ENCODE data around the gene LACRT. TPM values are rescaled to one million over a fixed set of nuclear protein-coding genes. Genes with fewer than 3 reads are reported as not detected.

The LACRT gene
- total RNA-seq, 1 donor: not detected

GRCh38 chr12:54596526-54596946, 38.2 kb downstream of the LACRT start:
- no peaks in the 10 kb centered on the region for H3K9me3 ChIP-seq (ENCODE audit: low read depth, low read length)
- H3K27me3 ChIP-seq (ENCODE audit: insufficient read depth, low read length): no peaks in the 10 kb centered on the region
- no peaks in the 10 kb centered on the region for H3K4me1 ChIP-seq (ENCODE audit: insufficient read depth, low read length)
- no peak overlapping the region for H3K4me3 ChIP-seq (ENCODE audit: low read length)

GRCh38 chr12:54595471-54595870, 39.2 kb downstream of the LACRT start:
- no peak overlapping the region for H3K4me3 ChIP-seq (ENCODE audit: low read length)
- no peaks in the 10 kb centered on the region for H3K9me3 ChIP-seq (ENCODE audit: low read depth, low read length)
- H3K4me1 ChIP-seq (ENCODE audit: insufficient read depth, low read length): no peaks in the 10 kb centered on the region
- H3K27me3 ChIP-seq (ENCODE audit: insufficient read depth, low read length): no peaks in the 10 kb centered on the region

GRCh38 chr12:54593725-54594124, 41.0 kb downstream of the LACRT start:
- H3K27me3 ChIP-seq (ENCODE audit: insufficient read depth, low read length): peaks cover 13% of the 10 kb centered on the region

GRCh38 chr12:54593135-54593534, 41.6 kb downstream of the LACRT start:
- no peak overlapping the region for H3K4me3 ChIP-seq (ENCODE audit: low read length)
- H3K4me1 ChIP-seq (ENCODE audit: insufficient read depth, low read length): peaks cover 5% of the 10 kb centered on the region
- peaks cover 15% of the 10 kb centered on the region for H3K27me3 ChIP-seq (ENCODE audit: insufficient read depth, low read length)
- H3K9me3 ChIP-seq (ENCODE audit: low read depth, low read length): no peaks in the 10 kb centered on the region

More at GRCh38 chr12:54593725-54594124, 41.0 kb downstream of the LACRT start:
- no peak overlapping the region for H3K4me3 ChIP-seq (ENCODE audit: low read length)
- peaks cover 4% of the 10 kb centered on the region for H3K4me1 ChIP-seq (ENCODE audit: insufficient read depth, low read length)
- H3K9me3 ChIP-seq (ENCODE audit: low read depth, low read length): no peaks in the 10 kb centered on the region

GRCh38 chr12:54592316-54592715, 42.4 kb downstream of the LACRT start:
- peaks cover 5% of the 10 kb centered on the region for H3K4me1 ChIP-seq (ENCODE audit: insufficient read depth, low read length)
- no peak overlapping the region for H3K4me3 ChIP-seq (ENCODE audit: low read length)
- no peaks in the 10 kb centered on the region for H3K9me3 ChIP-seq (ENCODE audit: low read depth, low read length)
- peaks cover 23% of the 10 kb centered on the region for H3K27me3 ChIP-seq (ENCODE audit: insufficient read depth, low read length)

GRCh38 chr12:54590978-54591591, 43.6 kb downstream of the LACRT start:
- H3K27me3 ChIP-seq (ENCODE audit: insufficient read depth, low read length): peaks cover 33% of the 10 kb centered on the region
- no peaks in the 10 kb centered on the region for H3K9me3 ChIP-seq (ENCODE audit: low read depth, low read length)
- peaks cover 5% of the 10 kb centered on the region for H3K4me1 ChIP-seq (ENCODE audit: insufficient read depth, low read length)
- no peak overlapping the region for H3K4me3 ChIP-seq (ENCODE audit: low read length)

- no peak overlapping the region for H3K4me3 ChIP-seq (ENCODE audit: low read length)
- H3K9me3 ChIP-seq (ENCODE audit: low read depth, low read length): no peaks in the 10 kb centered on the region
- H3K27me3 ChIP-seq (ENCODE audit: insufficient read depth, low read length): peaks cover 33% of the 10 kb centered on the region
- H3K4me1 ChIP-seq (ENCODE audit: insufficient read depth, low read length): peaks cover 5% of the 10 kb centered on the region
Measured at GRCh38 chr12:54589964-54590363, 44.7 kb downstream of the LACRT start.

GRCh38 chr12:54588890-54589267, 45.8 kb downstream of the LACRT start:
- no peak overlapping the region for H3K4me3 ChIP-seq (ENCODE audit: low read length)
- peaks cover 5% of the 10 kb centered on the region for H3K4me1 ChIP-seq (ENCODE audit: insufficient read depth, low read length)
- H3K27me3 ChIP-seq (ENCODE audit: insufficient read depth, low read length): peaks cover 33% of the 10 kb centered on the region
- no peaks in the 10 kb centered on the region for H3K9me3 ChIP-seq (ENCODE audit: low read depth, low read length)

- H3K27me3 ChIP-seq (ENCODE audit: insufficient read depth, low read length): peaks cover 33% of the 10 kb centered on the region
- no peaks in the 10 kb centered on the region for H3K9me3 ChIP-seq (ENCODE audit: low read depth, low read length)
- no peak within 1 kb of the TSS for H3K4me3 ChIP-seq (ENCODE audit: low read length)
- peaks cover 5% of the 10 kb centered on the region for H3K4me1 ChIP-seq (ENCODE audit: insufficient read depth, low read length)
Measured at GRCh38 chr12:54588110-54588889, 46.4 kb downstream of the LACRT start, which contains the start of gene PPP1R1A. PPP1R1A (minus strand) TSS chr12:54588659; CDS start chr12:54588488, 171 bp downstream.

GRCh38 chr12:54587315-54587873, 47.3 kb downstream of the LACRT start:
- peaks cover 5% of the 10 kb centered on the region for H3K4me1 ChIP-seq (ENCODE audit: insufficient read depth, low read length)
- no peaks in the 10 kb centered on the region for H3K9me3 ChIP-seq (ENCODE audit: low read depth, low read length)
- H3K4me3 ChIP-seq (ENCODE audit: low read length): no peak overlapping the region
- H3K27me3 ChIP-seq (ENCODE audit: insufficient read depth, low read length): peaks cover 33% of the 10 kb centered on the region

GRCh38 chr12:54586620-54587019, 48.1 kb downstream of the LACRT start:
- H3K4me3 ChIP-seq (ENCODE audit: low read length): no peak overlapping the region
- peaks cover 5% of the 10 kb centered on the region for H3K4me1 ChIP-seq (ENCODE audit: insufficient read depth, low read length)
- no peaks in the 10 kb centered on the region for H3K9me3 ChIP-seq (ENCODE audit: low read depth, low read length)
- peaks cover 33% of the 10 kb centered on the region for H3K27me3 ChIP-seq (ENCODE audit: insufficient read depth, low read length)

GRCh38 chr12:54585243-54585642, 49.5 kb downstream of the LACRT start:
- Histone ChIP-seq H3K4me3 (ENCODE audit: low read length) (no peak overlapping the region), H3K27me3 (ENCODE audit: insufficient read depth, low read length) (peaks cover 33% of the 10 kb centered on the region), H3K9me3 (ENCODE audit: low read depth, low read length) (no peaks in the 10 kb centered on the region), H3K4me1 (ENCODE audit: insufficient read depth, low read length) (peaks cover 5% of the 10 kb centered on the region)

GRCh38 chr12:54584128-54584527, 50.6 kb downstream of the LACRT start:
- Histone ChIP-seq H3K9me3 (ENCODE audit: low read depth, low read length) (no peaks in the 10 kb centered on the region), H3K27me3 (ENCODE audit: insufficient read depth, low read length) (peaks cover 24% of the 10 kb centered on the region), H3K4me1 (ENCODE audit: insufficient read depth, low read length) (peaks cover 9% of the 10 kb centered on the region), H3K4me3 (ENCODE audit: low read length) (no peak overlapping the region)

- no peak overlapping the region for H3K4me3 ChIP-seq (ENCODE audit: low read length)
- H3K4me1 ChIP-seq (ENCODE audit: insufficient read depth, low read length): peaks cover 5% of the 10 kb centered on the region
- H3K27me3 ChIP-seq (ENCODE audit: insufficient read depth, low read length): peaks cover 20% of the 10 kb centered on the region
- no peaks in the 10 kb centered on the region for H3K9me3 ChIP-seq (ENCODE audit: low read depth, low read length)
Measured at GRCh38 chr12:54583726-54584125, 51.0 kb downstream of the LACRT start.

GRCh38 chr12:54581412-54581811, 53.3 kb downstream of the LACRT start:
- Histone ChIP-seq H3K4me1 (ENCODE audit: insufficient read depth, low read length) (peaks cover 4% of the 10 kb centered on the region), H3K9me3 (ENCODE audit: low read depth, low read length) (no peaks in the 10 kb centered on the region), H3K4me3 (ENCODE audit: low read length) (no peak overlapping the region)

More at GRCh38 chr12:54581412-54581811, 53.3 kb downstream of the LACRT start:
- H3K27me3 ChIP-seq (ENCODE audit: insufficient read depth, low read length): peaks cover under 1% of the 10 kb centered on the region

Measured in mononuclear cell (primary cell).